GM23248 (cell line): ENCODE data around the gene RAB25. TPM values are rescaled to one million over a fixed set of nuclear protein-coding genes. Genes with fewer than 3 reads are reported as not detected.

Experiments used
- DNase-seq: peaks from one replicate; pipeline ENCODE4 v3.0.0-alpha.2; 2015
- H2AFZ ChIP-seq: fragments of 200-600 bp; sonication (generic); 2 replicates; pipeline ENCODE4 v1.6.1; 2016; ENCODE audit warnings: antibody characterized with exemption
- H3F3A ChIP-seq: fragments of 200-600 bp; sonication (generic); 2 replicates; pipeline ENCODE4 v1.6.1; 2016; ENCODE audit warnings: mild to moderate bottlenecking, antibody characterized with exemption, mixed run types; ENCODE audit not compliant: insufficient read depth
- H3K27ac ChIP-seq: fragments of 200-600 bp; sonication (generic); 2 replicates; pipeline ENCODE4 v1.5.1; 2016; ENCODE audit warnings: mild to moderate bottlenecking
- H3K27me3 ChIP-seq: fragments of 200-600 bp; sonication (generic); replicated peaks from 2 replicates; pipeline ENCODE4 v1.6.1; 2016; ENCODE audit warnings: mild to moderate bottlenecking; ENCODE audit not compliant: insufficient read depth
- H3K36me3 ChIP-seq: fragments of 200-600 bp; sonication (generic); 2 replicates; pipeline ENCODE4 v1.6.1; 2016; ENCODE audit warnings: low read depth, mild to moderate bottlenecking
- H3K4me1 ChIP-seq: fragments of 200-600 bp; sonication (generic); 2 replicates; pipeline ENCODE4 v1.6.1; 2016; ENCODE audit warnings: mild to moderate bottlenecking; ENCODE audit not compliant: insufficient read depth
- H3K4me2 ChIP-seq: fragments of 200-600 bp; sonication (generic); one replicate; pipeline ENCODE4 v1.6.1; 2016; ENCODE audit warnings: mild to moderate bottlenecking; ENCODE audit not compliant: unreplicated experiment
- H3K4me3 ChIP-seq: fragments of 200-600 bp; sonication (generic); 2 replicates; pipeline ENCODE4 v1.5.1; 2016; ENCODE audit warnings: mild to moderate bottlenecking
- H3K79me2 ChIP-seq: fragments of 200-600 bp; sonication (generic); 2 replicates; pipeline ENCODE4 v1.6.1; 2016; ENCODE audit warnings: mild to moderate bottlenecking; ENCODE audit not compliant: insufficient read depth
- H3K9ac ChIP-seq: fragments of 200-600 bp; sonication (generic); 2 replicates; pipeline ENCODE4 v1.6.1; 2016; ENCODE audit warnings: mild to moderate bottlenecking
- H3K9me2 ChIP-seq: fragments of 200-600 bp; sonication (generic); 2 replicates; pipeline ENCODE4 v1.6.1; 2016; ENCODE audit warnings: mixed run types, mild to moderate bottlenecking, moderate library complexity; ENCODE audit not compliant: insufficient read depth
- H3K9me3 ChIP-seq: fragments of 200-600 bp; sonication (generic); one replicate; pipeline ENCODE4 v1.6.1; 2017; ENCODE audit warnings: low read depth
- H4K20me1 ChIP-seq: fragments of 200-600 bp; sonication (generic); 2 replicates; pipeline ENCODE4 v1.6.0; 2016; ENCODE audit not compliant: insufficient read depth
- EZH2 ChIP-seq: fragments of 200-600 bp; sonication (generic); IDR thresholded peaks from 2 replicates; pipeline ENCODE4 v1.6.1; 2018; ENCODE audit warnings: antibody characterized with exemption, mild to moderate bottlenecking; ENCODE audit not compliant: insufficient read depth, poor library complexity, severe bottlenecking
- EZH2phosphoT487 ChIP-seq: fragments of 200-600 bp; sonication (generic); IDR thresholded peaks from 2 replicates; pipeline ENCODE4 v1.6.1; 2018; ENCODE audit warnings: antibody characterized with exemption, moderate library complexity, mild to moderate bottlenecking, low read depth; ENCODE audit not compliant: insufficient read depth
- WGBS, 2 experiments: methylation state at CpG; one replicate each; pipeline ENCODE4 v1.1.6; 2015 to 2017; ENCODE audit warnings: low lambda C conversion rate in 2 of 2, low coverage in 1 of 2; ENCODE audit errors: missing lambda C conversion rate in 2 of 2; 5-methylcytosine and 5-hydroxymethylcytosine counted together
- in situ Hi-C: fragments of 300-500 bp; cut with MboI; formaldehyde crosslinking; loops from 2 replicates; pipeline ENCODE4 v1.15.0; 2020
- polyA plus RNA-seq: library from polyadenylated mRNA; unstranded; fragments of >200 nt; fragmentation: Nextera tagmentation; extraction: Ambion mirVana; gene quantifications from 2 replicates; pipeline ENCODE4 v1.2.1, GENCODE V29; 2016
- total RNA-seq: library from RNA; depleted of rRNA; stranded (reverse); fragments of >200 nt; shearing (Covaris generic); gene quantifications from 2 replicates; pipeline ENCODE4 v1.2.3, GENCODE V29; 2014

RAB25 gene
- total and polyA plus RNA-seq, 2 experiments from 2014 or later: not detected

- no peak overlapping the region for H3K4me3 ChIP-seq
- no peak for TF ChIP-seq EZH2phosphoT487
- TF ChIP-seq EZH2: no peak
- no peaks in the 10 kb centered on the region for H3K4me1 ChIP-seq
- H3K9ac ChIP-seq: no peak overlapping the region
- no peak for DNase-seq
- no peak overlapping the region for H2AFZ ChIP-seq
- H3K27ac ChIP-seq: no peak overlapping the region
- H3K36me3 ChIP-seq: no peaks in the 10 kb centered on the region
- no peaks in the 10 kb centered on the region for H3K79me2 ChIP-seq
- H3K27me3 ChIP-seq: no peaks in the 10 kb centered on the region
- H3F3A ChIP-seq: no peaks in the 10 kb centered on the region
- no peak overlapping the region for H3K4me2 ChIP-seq
- no peaks in the 10 kb centered on the region for H3K9me3 ChIP-seq
- no peaks in the 10 kb centered on the region for H4K20me1 ChIP-seq
- no peaks in the 10 kb centered on the region for H3K9me2 ChIP-seq
- in situ Hi-C loops: no loop called here
- 83 to 88% methylated on average over 6 to 8 of the region's 8 CpGs for WGBS, 2 experiments
Measured at GRCh38 chr1:156080241-156080862, 19.4 kb downstream of the RAB25 start.

- Histone ChIP-seq H3K9ac (no peak overlapping the region), H2AFZ (no peak overlapping the region)
- 75 to 79% methylated on average over 4 of the region's 4 CpGs for WGBS, 2 experiments
Measured at GRCh38 chr1:156080863-156081179, 19.9 kb downstream of the RAB25 start.

GRCh38 chr1:156081180-156081916, 20.4 kb downstream of the RAB25 start:
- DNase-seq: peak; percentile 40
- peak overlapping the region; percentile 97 for H2AFZ ChIP-seq
- H3K27ac ChIP-seq: no peak overlapping the region
- no peaks in the 10 kb centered on the region for H3K79me2 ChIP-seq
- peak overlapping the region; percentile 78 for H3K9ac ChIP-seq
- H3K9me3 ChIP-seq: no peaks in the 10 kb centered on the region
- H3K4me2 ChIP-seq: peak overlapping the region; percentile 99
- H3K9me2 ChIP-seq: no peaks in the 10 kb centered on the region
- 8 to 13% methylated on average over 26 to 50 of the region's 61 CpGs for WGBS, 2 experiments
- H3K4me1 ChIP-seq: no peaks in the 10 kb centered on the region
- H3K4me3 ChIP-seq: peak overlapping the region; percentile 88
- H4K20me1 ChIP-seq: no peaks in the 10 kb centered on the region
- in situ Hi-C loops: no loop called here
- H3K27me3 ChIP-seq: no peaks in the 10 kb centered on the region
- no peak for TF ChIP-seq EZH2
- TF ChIP-seq EZH2phosphoT487: no peak
- no peaks in the 10 kb centered on the region for H3K36me3 ChIP-seq
- no peaks in the 10 kb centered on the region for H3F3A ChIP-seq

More at GRCh38 chr1:156080863-156081179, 19.9 kb downstream of the RAB25 start:
- Histone ChIP-seq H3K4me3 (peak overlapping the region; percentile 48; the same call in 1 of the 2 replicates), H3K9me3 (no peaks in the 10 kb centered on the region), H3K9me2 (no peaks in the 10 kb centered on the region), H3F3A (no peaks in the 10 kb centered on the region), H3K27ac (no peak overlapping the region), H3K4me2 (peak overlapping the region; percentile 61), H3K4me1 (no peaks in the 10 kb centered on the region), H3K27me3 (no peaks in the 10 kb centered on the region), H4K20me1 (no peaks in the 10 kb centered on the region), H3K79me2 (no peaks in the 10 kb centered on the region), H3K36me3 (no peaks in the 10 kb centered on the region)
- DNase-seq: no peak
- in situ Hi-C loops: no loop called here
- TF ChIP-seq EZH2: no peak
- TF ChIP-seq EZH2phosphoT487: no peak

- in situ Hi-C loops: no loop called here
- no peaks in the 10 kb centered on the region for H3K36me3 ChIP-seq
- H3K4me1 ChIP-seq: no peaks in the 10 kb centered on the region
- no peaks in the 10 kb centered on the region for H3K9me3 ChIP-seq
- H4K20me1 ChIP-seq: no peaks in the 10 kb centered on the region
- H3F3A ChIP-seq: no peaks in the 10 kb centered on the region
- WGBS, 2 experiments: 2 to 7% methylated on average over 3 to 8 of the region's 10 CpGs
- no peak overlapping the region for H3K27ac ChIP-seq
- no peaks in the 10 kb centered on the region for H3K27me3 ChIP-seq
- H3K9ac ChIP-seq: peak overlapping the region; percentile 78
- H3K4me2 ChIP-seq: peak overlapping the region; percentile 99
- H3K4me3 ChIP-seq: peak overlapping the region; percentile 88
- H2AFZ ChIP-seq: peak overlapping the region; percentile 97
- no peak for TF ChIP-seq EZH2phosphoT487
- TF ChIP-seq EZH2: no peak
- DNase-seq: peak; percentile 38
- no peaks in the 10 kb centered on the region for H3K9me2 ChIP-seq
- no peaks in the 10 kb centered on the region for H3K79me2 ChIP-seq
Measured at GRCh38 chr1:156081917-156082308, 21.0 kb downstream of the RAB25 start.
